GM18526 (cell line): ENCODE results near the gene NECTIN1.

ENCODE experiments used
- POLR2A ChIP-seq: IDR thresholded peaks from 3 replicates; pipeline ENCODE4 v1.6.1; 2011; ENCODE audit not compliant: insufficient read length; ENCODE audit errors: extremely low read depth

Gene NECTIN1

GRCh38 chr11:119697882-119698281, 31.1 kb downstream of the NECTIN1 start:
- no peak for TF ChIP-seq POLR2A

GRCh38 chr11:119697445-119697844, 31.6 kb downstream of the NECTIN1 start:
- no peak for TF ChIP-seq POLR2A

GRCh38 chr11:119696378-119697222, 32.4 kb downstream of the NECTIN1 start:
- TF ChIP-seq POLR2A = no peak

- TF ChIP-seq POLR2A = no peak
These were observed 34.7 kb downstream of the NECTIN1 start for GRCh38 chr11:119694334-119694733.

- no peak for TF ChIP-seq POLR2A
These were observed 35.7 kb downstream of the NECTIN1 start for GRCh38 chr11:119693253-119693815.

GRCh38 chr11:119692540-119692820, 36.5 kb downstream of the NECTIN1 start:
- no peak for TF ChIP-seq POLR2A

GRCh38 chr11:119691701-119692539, 37.1 kb downstream of the NECTIN1 start:
- TF ChIP-seq POLR2A = no peak

- no peak for TF ChIP-seq POLR2A
These were observed 37.9 kb downstream of the NECTIN1 start for GRCh38 chr11:119691020-119691666.

GRCh38 chr11:119689302-119689701, 39.7 kb downstream of the NECTIN1 start:
- TF ChIP-seq POLR2A = no peak

- no peak for TF ChIP-seq POLR2A
These were observed 40.6 kb downstream of the NECTIN1 start for GRCh38 chr11:119688356-119688755.

GRCh38 chr11:119687373-119688046, 41.5 kb downstream of the NECTIN1 start:
- no peak for TF ChIP-seq POLR2A

GRCh38 chr11:119686177-119686882, 42.7 kb downstream of the NECTIN1 start:
- TF ChIP-seq POLR2A = no peak

GRCh38 chr11:119685111-119685746, 43.8 kb downstream of the NECTIN1 start:
- no peak for TF ChIP-seq POLR2A
